ENCODE measurements around the gene H2BK1.

The H2BK1 gene

DNA sequence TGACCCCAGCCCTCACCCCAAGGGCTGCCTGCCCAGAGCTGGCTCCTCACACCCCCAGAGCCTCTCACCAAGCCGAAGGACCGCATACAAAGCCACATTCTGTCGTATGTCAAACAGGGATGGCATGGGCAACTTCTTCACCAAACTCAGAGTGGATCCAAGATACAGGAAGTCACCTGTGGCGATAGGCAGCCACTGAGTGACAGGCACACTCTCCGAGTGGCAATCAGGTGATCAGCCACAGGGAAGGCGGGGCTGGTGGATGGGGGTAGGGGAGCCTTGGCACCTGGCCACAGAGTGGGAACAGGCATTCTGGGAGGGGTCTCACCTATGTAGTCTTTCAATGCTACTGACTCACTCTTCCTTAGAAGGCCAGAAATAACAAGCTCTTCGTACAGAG is 16.1 kb downstream of the H2BK1 start:
- no peak overlapping the region for H3K9ac ChIP-seq (ENCODE audit: low read depth, low read length)
- H3K4me1 ChIP-seq (ENCODE audit: insufficient read depth, low read length) = no peaks in the 10 kb centered on the region
- H3K27me3 ChIP-seq (ENCODE audit: insufficient read depth, low read length, poor library complexity) = peaks cover 31% of the 10 kb centered on the region
- H4K20me1 ChIP-seq (ENCODE audit: insufficient read depth, low read length) = no peaks in the 10 kb centered on the region; the same call in 1 of the 2 replicates
- DNase-seq (no peak), ATAC-seq (ENCODE audit: insufficient read depth, low read depth) (no peak)
- H3K4me2 ChIP-seq (ENCODE audit: insufficient read depth, low read length) = no peak overlapping the region
- H3K27ac ChIP-seq (ENCODE audit: low read length) = no peak overlapping the region
- no peaks in the 10 kb centered on the region for H3K9me3 ChIP-seq (ENCODE audit: insufficient read depth, low read length, severe bottlenecking)
- H3K79me2 ChIP-seq (ENCODE audit: insufficient read depth, low read length) = no peaks in the 10 kb centered on the region
- H2AFZ ChIP-seq (ENCODE audit: low read depth, low read length) = no peak overlapping the region
- TF ChIP-seq, protein P1, sequence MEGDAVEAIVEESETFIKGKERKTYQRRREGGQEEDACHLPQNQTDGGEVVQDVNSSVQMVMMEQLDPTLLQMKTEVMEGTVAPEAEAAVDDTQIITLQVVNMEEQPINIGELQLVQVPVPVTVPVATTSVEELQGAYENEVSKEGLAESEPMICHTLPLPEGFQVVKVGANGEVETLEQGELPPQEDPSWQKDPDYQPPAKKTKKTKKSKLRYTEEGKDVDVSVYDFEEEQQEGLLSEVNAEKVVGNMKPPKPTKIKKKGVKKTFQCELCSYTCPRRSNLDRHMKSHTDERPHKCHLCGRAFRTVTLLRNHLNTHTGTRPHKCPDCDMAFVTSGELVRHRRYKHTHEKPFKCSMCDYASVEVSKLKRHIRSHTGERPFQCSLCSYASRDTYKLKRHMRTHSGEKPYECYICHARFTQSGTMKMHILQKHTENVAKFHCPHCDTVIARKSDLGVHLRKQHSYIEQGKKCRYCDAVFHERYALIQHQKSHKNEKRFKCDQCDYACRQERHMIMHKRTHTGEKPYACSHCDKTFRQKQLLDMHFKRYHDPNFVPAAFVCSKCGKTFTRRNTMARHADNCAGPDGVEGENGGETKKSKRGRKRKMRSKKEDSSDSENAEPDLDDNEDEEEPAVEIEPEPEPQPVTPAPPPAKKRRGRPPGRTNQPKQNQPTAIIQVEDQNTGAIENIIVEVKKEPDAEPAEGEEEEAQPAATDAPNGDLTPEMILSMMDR (IDR thresholded peaks at IDR 0.05; ENCODE audit: borderline replicate concordance, extremely low read depth, low read length, poor library complexity, severe bottlenecking) = no peak
- TF ChIP-seq EZH2 (IDR thresholded peaks at IDR 0.05; ENCODE audit: borderline replicate concordance, low read depth, low read length, severe bottlenecking) = no peak
- no peaks in the 10 kb centered on the region for H3K36me3 ChIP-seq (ENCODE audit: insufficient read depth, low read length)
- no peak overlapping the region for H3K4me3 ChIP-seq (ENCODE audit: low read depth in 1 of 2, low read length in 2 of 2)

DNA sequence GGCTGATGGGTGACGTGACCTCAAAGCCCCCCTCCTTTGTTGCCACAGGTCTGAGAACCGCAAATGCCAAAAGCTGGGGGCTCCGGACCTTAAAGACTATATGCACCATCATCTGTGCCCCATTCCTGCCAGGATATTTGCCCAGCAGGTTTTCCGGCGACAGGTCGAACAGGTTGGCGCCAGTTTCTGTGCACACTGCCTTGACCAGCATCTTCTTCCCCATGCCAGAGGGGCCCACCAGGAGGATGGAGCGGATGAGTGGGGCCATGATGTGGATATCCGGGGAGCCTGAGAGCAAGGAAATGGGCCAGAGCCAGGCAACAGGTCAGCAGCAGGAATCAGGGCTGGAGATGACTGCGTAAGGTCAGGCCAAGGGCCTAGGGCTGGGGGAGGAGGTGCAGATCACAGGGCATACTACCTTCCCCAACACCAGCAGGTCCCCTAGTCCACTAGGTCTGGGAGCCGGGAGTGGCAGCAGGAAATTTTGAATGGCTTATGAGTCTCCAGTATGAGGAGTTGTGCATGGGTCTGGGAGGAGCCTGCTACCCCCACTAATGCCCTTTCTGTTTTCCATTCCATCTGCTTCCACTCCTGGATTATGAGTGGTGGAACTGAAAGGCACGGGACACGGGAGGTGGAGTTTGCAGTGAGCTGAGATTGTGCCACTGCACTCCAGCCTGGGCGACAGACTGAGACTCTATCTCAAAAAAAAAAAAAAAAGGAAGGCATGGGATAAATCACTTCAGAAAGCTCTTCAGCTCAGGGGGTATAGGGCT is 16.9 kb downstream of the H2BK1 start:
- Histone ChIP-seq H3K4me3 (ENCODE audit: low read depth in 1 of 2, low read length in 2 of 2) (no peak overlapping the region), H4K20me1 (ENCODE audit: insufficient read depth, low read length) (no peaks in the 10 kb centered on the region)
- no peak for DNase-seq

DNA sequence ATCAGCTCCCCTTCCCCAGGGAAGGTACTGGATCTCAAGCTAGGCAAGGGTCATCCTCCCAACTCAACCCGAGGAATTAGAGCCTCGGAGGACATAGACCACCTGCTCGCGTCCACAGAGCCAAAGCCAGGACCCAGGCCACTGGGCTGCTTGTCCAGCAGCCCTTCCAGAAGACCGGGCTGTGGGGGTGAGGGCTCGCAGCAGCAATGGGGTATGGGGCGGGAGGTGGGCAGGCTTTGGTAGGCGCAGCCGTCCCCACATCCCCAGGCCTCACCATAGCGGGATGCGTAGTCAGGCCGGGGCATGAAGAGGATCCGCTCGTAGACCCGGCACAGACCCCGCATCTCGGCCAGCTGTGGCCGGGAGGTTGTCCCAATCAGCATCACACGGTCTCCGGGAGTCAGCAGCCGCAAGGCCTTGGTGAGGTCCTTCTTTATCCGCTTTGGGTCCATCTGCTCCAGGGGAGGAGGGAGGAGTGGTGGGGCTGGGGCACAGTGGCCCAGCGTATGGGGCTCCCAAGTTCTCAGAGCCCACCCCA is 18.2 kb downstream of the H2BK1 start:
- H3K4me3 ChIP-seq (ENCODE audit: low read depth in 1 of 2, low read length in 2 of 2) = no peak overlapping the region
- TF ChIP-seq, protein P1 (IDR thresholded peaks at IDR 0.05; ENCODE audit: borderline replicate concordance, extremely low read depth, low read length, poor library complexity, severe bottlenecking) = no peak
- TF ChIP-seq EZH2 (IDR thresholded peaks at IDR 0.05; ENCODE audit: borderline replicate concordance, low read depth, low read length, severe bottlenecking) = no peak
- H3K9ac ChIP-seq (ENCODE audit: low read depth, low read length) = no peak overlapping the region
- H3K4me2 ChIP-seq (ENCODE audit: insufficient read depth, low read length) = no peak overlapping the region
- DNase-seq (no peak), ATAC-seq (ENCODE audit: insufficient read depth, low read depth) (no peak)
- H2AFZ ChIP-seq (ENCODE audit: low read depth, low read length) = no peak overlapping the region
- no peaks in the 10 kb centered on the region for H3K36me3 ChIP-seq (ENCODE audit: insufficient read depth, low read length)
- H3K79me2 ChIP-seq (ENCODE audit: insufficient read depth, low read length) = no peaks in the 10 kb centered on the region
- peaks cover 27% of the 10 kb centered on the region for H3K27me3 ChIP-seq (ENCODE audit: insufficient read depth, low read length, poor library complexity)
- H4K20me1 ChIP-seq (ENCODE audit: insufficient read depth, low read length) = no peaks in the 10 kb centered on the region
- H3K9me3 ChIP-seq (ENCODE audit: insufficient read depth, low read length, severe bottlenecking) = no peaks in the 10 kb centered on the region
- no peaks in the 10 kb centered on the region for H3K4me1 ChIP-seq (ENCODE audit: insufficient read depth, low read length)
- H3K27ac ChIP-seq (ENCODE audit: low read length) = no peak overlapping the region

More for the DNA sequence above, 16.9 kb downstream of the H2BK1 start:
- Histone ChIP-seq H3K4me1 (ENCODE audit: insufficient read depth, low read length) (no peaks in the 10 kb centered on the region), H3K27me3 (ENCODE audit: insufficient read depth, low read length, poor library complexity) (peaks cover 24% of the 10 kb centered on the region), H3K4me2 (ENCODE audit: insufficient read depth, low read length) (no peak overlapping the region), H3K36me3 (ENCODE audit: insufficient read depth, low read length) (no peaks in the 10 kb centered on the region), H2AFZ (ENCODE audit: low read depth, low read length) (no peak overlapping the region), H3K79me2 (ENCODE audit: insufficient read depth, low read length) (no peaks in the 10 kb centered on the region), H3K27ac (ENCODE audit: low read length) (no peak overlapping the region), H3K9me3 (ENCODE audit: insufficient read depth, low read length, severe bottlenecking) (no peaks in the 10 kb centered on the region), H3K9ac (ENCODE audit: low read depth, low read length) (no peak overlapping the region)
- ATAC-seq (ENCODE audit: insufficient read depth, low read depth) = no peak
- TF ChIP-seq EZH2 (IDR thresholded peaks at IDR 0.05; ENCODE audit: borderline replicate concordance, low read depth, low read length, severe bottlenecking) = no peak
- TF ChIP-seq, protein P1 (IDR thresholded peaks at IDR 0.05; ENCODE audit: borderline replicate concordance, extremely low read depth, low read length, poor library complexity, severe bottlenecking) = no peak

Measured in DND-41 (cell line).